AG08395 (cell line): ENCODE results near the gene FSD1.
A peak's percentile ranks its signal among the peaks of the same experiment; 100 is the strongest.
"Not testable (repeated sequence)": the region's sequence is repeated elsewhere in the genome, so short reads cannot be mapped to it uniquely, and the experiment has no call there.

Experiments used
- DNase-seq: peaks from one replicate; pipeline ENCODE4 v3.0.0; 2012; ENCODE audit warnings: mixed read lengths, low spot score

FSD1 gene

GRCh38 chr19:4319067-4319718 lies 14.8 kb downstream of the FSD1 start:
- DNase-seq = no peak

- DNase-seq = no peak
These were observed 16.0 kb downstream of the FSD1 start for GRCh38 chr19:4320419-4320818.

- DNase-seq = no peak
These were observed 18.7 kb downstream of the FSD1 start for GRCh38 chr19:4322942-4323665.

- no peak for DNase-seq
These were observed 19.3 kb downstream of the FSD1 start for GRCh38 chr19:4323692-4324091.

GRCh38 chr19:4324228-4324627 lies 19.8 kb downstream of the FSD1 start:
- no peak for DNase-seq

DNA sequence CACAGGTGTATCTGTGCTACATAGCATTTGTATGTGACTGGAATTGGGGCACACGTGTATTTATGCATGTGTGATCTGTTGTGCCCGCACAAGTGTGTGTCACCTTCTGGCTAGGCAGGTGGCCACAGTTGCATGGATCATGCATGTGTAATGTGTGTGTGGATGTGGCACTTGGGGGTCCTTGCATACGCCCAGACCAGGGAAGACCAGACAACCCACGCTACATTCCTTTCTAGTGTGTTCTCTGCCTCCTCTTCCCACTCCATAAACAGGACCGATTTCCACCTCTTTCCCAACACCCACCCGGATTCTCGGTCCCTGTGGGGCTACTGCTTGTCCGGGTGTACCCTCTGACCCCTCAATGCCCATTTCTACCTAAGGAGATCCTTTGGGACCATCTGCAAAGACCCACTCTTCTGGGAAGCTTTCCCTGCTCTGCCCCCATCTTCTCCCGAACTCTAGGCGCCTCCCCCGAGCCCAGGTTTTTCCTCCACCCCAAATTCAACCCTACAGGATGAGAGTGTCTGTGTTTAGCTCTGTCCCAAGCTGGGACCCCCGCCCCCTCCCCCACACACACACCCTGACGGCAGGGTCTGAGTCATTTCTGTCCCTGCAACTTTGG lies 21.9 kb downstream of the FSD1 start:
- DNase-seq = no peak

- no peak for DNase-seq
These were observed 22.4 kb downstream of the FSD1 start for GRCh38 chr19:4326837-4327251.

DNA sequence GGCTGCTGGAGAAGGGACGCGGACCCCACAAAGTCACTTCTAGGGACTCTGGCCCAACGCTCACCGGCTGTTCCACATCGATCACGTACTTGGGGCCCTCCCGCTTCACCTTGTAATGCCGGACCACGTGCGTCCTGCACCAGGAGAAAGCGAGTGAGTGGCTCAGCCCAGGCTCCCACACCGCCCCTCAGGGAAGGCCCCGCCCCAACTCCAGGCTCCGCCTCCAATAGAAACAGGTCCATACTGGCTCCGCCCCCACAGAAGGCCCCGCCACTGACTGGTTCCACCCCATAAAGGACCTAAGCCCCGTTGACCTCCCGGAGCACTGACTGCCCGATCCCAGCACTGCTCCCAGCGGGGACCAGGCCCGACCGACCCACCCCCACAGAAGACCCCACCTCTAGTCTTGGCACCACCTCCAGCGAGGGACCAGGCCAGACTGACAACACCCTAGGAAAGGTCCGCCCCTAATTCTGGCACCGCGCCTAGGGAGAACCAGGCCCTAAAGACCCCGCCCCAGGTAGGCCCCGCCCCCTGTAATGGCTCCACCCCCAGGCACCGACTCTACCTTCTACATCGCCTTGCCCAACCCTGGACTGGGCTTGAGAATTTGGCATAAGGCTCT lies 23.0 kb downstream of the FSD1 start:
- DNase-seq = peak; percentile 43

- no peak for DNase-seq
These were observed 23.5 kb downstream of the FSD1 start for GRCh38 chr19:4327877-4328242.

DNA sequence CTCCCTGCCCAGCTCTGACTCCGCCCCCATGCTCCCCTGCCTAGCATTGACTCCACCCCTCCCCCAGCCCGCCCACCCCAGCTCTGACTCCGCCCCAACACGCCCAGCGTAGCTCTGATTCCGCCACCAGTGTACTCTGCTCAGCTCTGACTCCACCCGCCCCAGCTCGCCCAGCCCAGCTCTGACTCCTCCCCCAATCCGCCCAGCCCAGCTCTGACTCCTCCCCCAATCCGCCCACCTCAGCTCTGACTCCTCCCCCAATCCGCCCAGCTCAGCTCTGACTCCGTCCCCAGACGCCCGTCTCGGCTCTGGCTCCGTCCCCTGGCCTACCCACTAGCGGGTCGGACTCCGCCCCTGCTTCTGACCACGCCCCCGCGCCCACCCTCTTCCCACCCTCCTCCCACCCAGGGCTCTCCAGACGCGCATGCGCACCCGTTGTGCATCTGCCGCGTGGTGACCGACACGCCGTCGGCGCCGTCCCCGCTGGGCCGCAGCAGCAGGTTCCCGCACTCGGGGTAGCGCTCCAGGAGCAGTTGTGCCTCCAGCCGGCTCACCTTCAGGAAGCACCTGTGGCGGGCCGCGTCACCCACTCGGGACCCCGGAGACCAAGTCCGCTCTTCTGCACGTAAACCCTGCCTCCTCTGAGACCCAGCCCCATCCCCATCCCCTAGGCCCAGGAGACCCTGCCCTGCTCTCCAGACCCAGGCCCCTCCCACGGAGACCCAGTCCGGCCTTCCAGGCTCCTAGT lies 24.0 kb downstream of the FSD1 start:
- DNase-seq = peak; percentile 98

DNA sequence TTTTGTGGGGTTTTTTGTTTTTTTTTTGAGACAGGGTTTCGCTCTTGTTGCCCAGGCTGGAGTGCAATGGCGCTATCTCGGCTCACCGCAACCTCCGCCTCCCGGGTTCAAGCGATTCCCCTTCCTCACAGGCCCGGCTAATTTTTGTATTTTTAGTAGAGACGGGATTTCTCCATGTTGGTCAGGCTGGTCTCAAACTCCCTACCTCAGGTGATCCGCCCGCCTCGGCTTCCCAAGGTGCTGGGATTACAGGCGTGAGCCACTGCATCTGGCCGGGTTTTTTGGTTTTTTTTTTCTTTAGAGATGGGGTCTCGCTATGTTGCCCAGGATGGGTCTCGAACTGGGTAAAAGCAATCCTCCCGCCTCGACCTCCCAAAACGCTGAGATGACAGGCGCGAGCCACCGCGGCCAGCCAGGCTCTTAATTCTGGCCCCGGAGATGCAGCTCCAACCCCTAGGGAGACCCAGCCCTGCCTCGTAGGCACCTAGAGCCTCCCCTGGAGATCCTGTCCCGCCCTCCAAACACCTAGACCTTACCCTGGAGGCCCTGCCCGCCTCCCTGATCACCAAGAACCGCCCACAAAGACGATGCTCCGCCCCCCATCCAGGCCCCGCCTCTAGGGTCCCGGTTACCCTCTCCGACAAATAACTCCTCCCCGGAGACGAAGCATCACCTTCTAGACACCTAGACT lies 24.7 kb downstream of the FSD1 start:
- DNase-seq = not testable (repeated sequence)

- no peak for DNase-seq
These were observed 25.5 kb downstream of the FSD1 start for GRCh38 chr19:4329858-4330257.

GRCh38 chr19:4334929-4335570 lies 30.7 kb downstream of the FSD1 start:
- no peak for DNase-seq

GRCh38 chr19:4337906-4338440 lies 33.6 kb downstream of the FSD1 start:
- DNase-seq = no peak

GRCh38 chr19:4338441-4339355 lies 34.3 kb downstream of the FSD1 start, which contains the start of gene STAP2:
Gene STAP2 (minus strand): TSS chr19:4338827. CDS start chr19:4338753, 74 bp downstream.
- DNase-seq = no peak

DNA sequence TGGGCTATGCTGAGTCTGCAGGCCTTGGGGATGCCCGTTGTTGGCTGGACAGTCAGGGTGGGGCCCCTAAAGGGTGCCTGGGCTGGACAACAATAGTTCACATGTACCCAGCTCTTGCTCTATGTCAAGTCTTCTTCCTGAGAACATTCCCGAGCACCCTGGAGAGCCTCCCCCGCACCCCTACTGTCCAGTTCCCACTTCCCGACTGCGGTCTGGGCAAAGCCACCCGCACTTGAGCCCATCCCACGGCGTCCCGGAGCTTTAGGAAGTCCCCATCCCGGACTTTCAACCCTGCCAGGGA lies 37.9 kb downstream of the FSD1 start:
- DNase-seq = no peak

- DNase-seq = peak; percentile 99
These were observed 38.4 kb downstream of the FSD1 start for GRCh38 chr19:4342615-4343369.

- peak; percentile 85 for DNase-seq
These were observed 39.2 kb downstream of the FSD1 start, which contains the start of gene MPND for GRCh38 chr19:4343370-4344307. Gene MPND (plus strand): TSS chr19:4343562. CDS start chr19:4343594, 32 bp downstream.
